Measurements from ENCODE around the gene REXO5.

- TF ChIP-seq, protein P1, sequence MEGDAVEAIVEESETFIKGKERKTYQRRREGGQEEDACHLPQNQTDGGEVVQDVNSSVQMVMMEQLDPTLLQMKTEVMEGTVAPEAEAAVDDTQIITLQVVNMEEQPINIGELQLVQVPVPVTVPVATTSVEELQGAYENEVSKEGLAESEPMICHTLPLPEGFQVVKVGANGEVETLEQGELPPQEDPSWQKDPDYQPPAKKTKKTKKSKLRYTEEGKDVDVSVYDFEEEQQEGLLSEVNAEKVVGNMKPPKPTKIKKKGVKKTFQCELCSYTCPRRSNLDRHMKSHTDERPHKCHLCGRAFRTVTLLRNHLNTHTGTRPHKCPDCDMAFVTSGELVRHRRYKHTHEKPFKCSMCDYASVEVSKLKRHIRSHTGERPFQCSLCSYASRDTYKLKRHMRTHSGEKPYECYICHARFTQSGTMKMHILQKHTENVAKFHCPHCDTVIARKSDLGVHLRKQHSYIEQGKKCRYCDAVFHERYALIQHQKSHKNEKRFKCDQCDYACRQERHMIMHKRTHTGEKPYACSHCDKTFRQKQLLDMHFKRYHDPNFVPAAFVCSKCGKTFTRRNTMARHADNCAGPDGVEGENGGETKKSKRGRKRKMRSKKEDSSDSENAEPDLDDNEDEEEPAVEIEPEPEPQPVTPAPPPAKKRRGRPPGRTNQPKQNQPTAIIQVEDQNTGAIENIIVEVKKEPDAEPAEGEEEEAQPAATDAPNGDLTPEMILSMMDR (IDR thresholded peaks at IDR 0.05; ENCODE audit: low read length) = no peak
- TF ChIP-seq EZH2 (IDR thresholded peaks at IDR 0.05; ENCODE audit: borderline replicate concordance, low read length) = no peak
Observed at GRCh38 chr16:20801278-20801677, 5.0 kb upstream of the REXO5 start.
